GM12892 (cell line): ENCODE data around the gene GSTP1.

Experiments used
- POLR2A ChIP-seq: IDR thresholded peaks from 2 replicates; pipeline ENCODE4 v1.6.1; 2011; ENCODE audit warnings: low read depth, low read length, control low read depth
- POLR2AphosphoS5 ChIP-seq: IDR thresholded peaks from 2 replicates; pipeline ENCODE4 v1.6.1; 2011; ENCODE audit warnings: low read depth, low read length, control low read depth

GRCh38 chr11:67593565-67593905, 9.9 kb downstream of the GSTP1 start:
- TF ChIP-seq POLR2AphosphoS5 (no peak), POLR2A (no peak)
